Fibroblast of the conjunctiva (primary cell): ENCODE measurements around the gene PBLD.

Experiments
- DNase-seq: peaks from one replicate; pipeline ENCODE4 v3.0.0-alpha.2; 2010; ENCODE audit warnings: low read depth

PBLD gene

GRCh38 chr10:68233046-68233445 lies 99.7 kb downstream of the PBLD start:
- no peak for DNase-seq
